IPS-18a (cell line): ENCODE results near the gene PKIG.
"Not testable (repeated sequence)": the region's sequence is repeated elsewhere in the genome, so short reads cannot be mapped to it uniquely, and the experiment has no call there.

ENCODE experiments used
- H3K27ac ChIP-seq: one replicate; pipeline ENCODE4 v1.5.1; 2013; ENCODE audit warnings: low read length
- H3K27me3 ChIP-seq: one replicate; pipeline ENCODE4 v1.6.1; 2013; ENCODE audit warnings: mild to moderate bottlenecking, low read length; ENCODE audit not compliant: control insufficient read depth, insufficient read depth
- H3K36me3 ChIP-seq: one replicate; pipeline ENCODE4 v1.6.1; 2013; ENCODE audit warnings: low read depth, low read length; ENCODE audit not compliant: control insufficient read depth
- H3K4me1 ChIP-seq: one replicate; pipeline ENCODE4 v1.6.1; 2013; ENCODE audit warnings: low read depth, low read length; ENCODE audit not compliant: control insufficient read depth
- H3K4me3 ChIP-seq: one replicate; pipeline ENCODE4 v1.5.1; 2013; ENCODE audit warnings: low read length
- H3K9ac ChIP-seq: one replicate; pipeline ENCODE4 v1.6.1; 2013; ENCODE audit warnings: mild to moderate bottlenecking, low read length, moderate library complexity
- H3K9me3 ChIP-seq: one replicate; pipeline ENCODE4 v1.6.1; 2013; ENCODE audit warnings: low read depth, low read length; ENCODE audit not compliant: control insufficient read depth

PKIG gene

DNA sequence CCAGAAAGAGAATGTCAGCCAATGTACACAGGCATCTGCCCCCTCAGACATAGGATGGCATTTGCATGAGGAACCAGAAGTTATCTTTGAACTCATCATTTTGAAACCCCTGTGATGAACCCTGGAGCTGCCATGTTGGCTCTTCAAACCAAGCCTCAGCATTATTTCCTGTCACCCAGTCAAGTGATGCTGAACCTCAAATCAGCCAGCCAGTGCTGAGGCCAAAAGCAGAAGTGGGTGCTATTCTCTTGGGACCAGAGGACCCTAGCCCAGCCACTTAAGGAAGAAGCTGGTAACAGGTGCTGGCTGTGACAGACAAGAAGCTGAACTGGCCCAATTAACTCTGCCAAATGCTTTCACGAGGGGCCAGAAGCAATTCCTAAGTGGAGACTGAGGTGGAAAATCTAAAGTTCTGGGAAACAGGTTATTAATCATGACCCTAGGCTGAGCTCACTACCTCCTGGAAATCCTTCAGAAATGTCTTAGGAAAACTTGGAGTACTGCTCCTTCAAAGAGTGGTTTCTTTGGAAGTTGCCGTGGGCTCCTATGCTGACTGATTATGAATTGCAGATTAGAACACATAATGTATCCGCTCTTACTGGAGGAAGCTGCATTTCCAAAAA lies 4.0 kb downstream of the PKIG start:
- Histone ChIP-seq H3K9ac (no peak overlapping the region), H3K4me3 (no peak overlapping the region), H3K27ac (no peak overlapping the region), H3K9me3 (no peaks in the 10 kb centered on the region), H3K36me3 (no peaks in the 10 kb centered on the region), H3K27me3 (no peaks in the 10 kb centered on the region), H3K4me1 (peaks cover 28% of the 10 kb centered on the region)

DNA sequence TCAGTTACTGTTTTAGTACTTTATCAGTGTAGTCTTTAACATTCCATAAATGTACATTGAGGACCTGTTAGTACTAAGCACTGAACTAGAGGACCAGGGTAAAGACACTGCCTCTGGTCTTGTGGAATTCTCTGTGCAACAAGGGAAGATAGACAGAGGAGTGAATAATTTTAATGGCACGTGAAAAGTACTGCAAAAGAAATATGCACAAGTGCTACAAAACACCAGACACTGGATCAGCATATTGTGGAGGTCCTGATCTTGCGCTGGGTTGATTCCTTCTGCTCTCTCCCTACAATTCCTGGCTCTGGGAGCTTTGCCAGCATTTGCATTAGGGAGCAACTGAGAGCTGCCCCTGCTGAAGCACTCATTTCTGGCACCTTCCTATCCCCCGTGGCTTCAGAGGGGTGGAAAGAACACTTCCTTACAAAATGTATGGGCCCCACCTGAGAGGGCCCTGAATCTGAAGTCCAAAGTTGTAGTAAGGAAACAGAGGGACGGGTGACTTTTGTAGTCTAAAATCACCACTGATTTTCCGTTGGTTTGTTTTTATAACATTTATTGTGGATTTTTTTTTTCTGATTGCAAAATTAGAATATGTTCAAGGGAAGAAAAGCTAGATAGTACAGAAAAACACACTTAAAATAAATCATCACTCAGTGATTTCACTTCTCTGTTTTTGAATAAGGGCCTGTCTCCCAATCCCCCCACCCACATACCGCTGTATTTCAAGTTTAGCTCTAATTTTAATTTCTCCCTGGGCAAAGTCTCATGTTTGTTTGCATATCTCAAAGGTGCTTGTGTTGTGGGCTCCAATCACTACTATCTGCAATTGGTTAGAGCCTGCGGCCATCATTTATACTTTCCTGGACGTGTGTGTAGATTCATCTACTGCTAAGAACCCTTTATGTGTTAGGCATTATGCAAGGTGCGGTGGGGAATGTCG lies 4.9 kb downstream of the PKIG start:
- H3K27ac ChIP-seq: no peak overlapping the region
- H3K36me3 ChIP-seq: no peaks in the 10 kb centered on the region
- H3K9ac ChIP-seq: no peak overlapping the region
- no peak overlapping the region for H3K4me3 ChIP-seq
- peaks cover 22% of the 10 kb centered on the region for H3K4me1 ChIP-seq
- H3K9me3 ChIP-seq: no peaks in the 10 kb centered on the region
- no peaks in the 10 kb centered on the region for H3K27me3 ChIP-seq

DNA sequence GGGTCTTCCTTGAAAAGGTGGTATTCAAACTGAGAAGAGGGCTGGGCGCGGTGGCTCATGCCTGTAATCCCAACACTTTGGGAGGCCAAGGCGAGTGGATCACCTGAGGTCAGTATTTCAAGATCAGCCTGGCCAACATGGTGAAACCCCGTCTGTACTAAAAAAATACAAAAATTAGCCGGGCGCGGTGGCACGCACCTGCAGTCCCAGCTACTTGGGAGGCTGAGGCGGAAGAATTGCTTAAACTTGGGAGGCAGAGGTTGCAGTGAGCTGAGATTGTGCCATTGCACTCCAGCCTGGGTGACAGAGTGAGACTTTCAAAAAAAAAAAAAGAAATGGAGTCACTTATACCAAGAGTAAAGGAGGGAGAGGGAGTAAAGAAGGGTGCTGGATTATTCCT lies 5.9 kb downstream of the PKIG start:
- H3K9ac ChIP-seq, H3K27me3 ChIP-seq, H3K27ac ChIP-seq, H3K36me3 ChIP-seq, H3K4me3 ChIP-seq, H3K9me3 ChIP-seq: not testable (repeated sequence)
- peaks cover 19% of the 10 kb centered on the region for H3K4me1 ChIP-seq

DNA sequence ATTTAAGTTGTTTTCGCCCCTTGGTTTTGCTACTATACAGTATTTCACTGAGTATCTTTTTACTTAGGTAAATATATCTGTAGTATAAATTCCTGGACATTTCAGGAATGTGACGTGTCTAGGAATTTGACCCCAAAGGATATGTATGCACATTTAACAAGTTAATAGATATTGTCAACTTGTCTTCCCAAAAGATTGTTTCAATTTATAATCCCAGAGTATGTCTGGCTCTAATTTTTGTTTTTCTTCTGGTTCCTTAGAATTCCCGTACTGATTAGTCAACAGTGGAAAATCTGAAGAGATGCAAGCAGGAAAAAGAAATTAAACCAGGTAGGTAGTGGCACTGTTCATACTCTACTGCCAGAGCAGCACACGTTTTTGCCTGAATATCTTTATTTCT lies 7.2 kb downstream of the PKIG start:
- Histone ChIP-seq H3K27me3 (no peaks in the 10 kb centered on the region), H3K9me3 (no peaks in the 10 kb centered on the region), H3K9ac (no peak overlapping the region), H3K4me1 (peaks cover 19% of the 10 kb centered on the region), H3K36me3 (no peaks in the 10 kb centered on the region), H3K4me3 (no peak overlapping the region), H3K27ac (no peak overlapping the region)

DNA sequence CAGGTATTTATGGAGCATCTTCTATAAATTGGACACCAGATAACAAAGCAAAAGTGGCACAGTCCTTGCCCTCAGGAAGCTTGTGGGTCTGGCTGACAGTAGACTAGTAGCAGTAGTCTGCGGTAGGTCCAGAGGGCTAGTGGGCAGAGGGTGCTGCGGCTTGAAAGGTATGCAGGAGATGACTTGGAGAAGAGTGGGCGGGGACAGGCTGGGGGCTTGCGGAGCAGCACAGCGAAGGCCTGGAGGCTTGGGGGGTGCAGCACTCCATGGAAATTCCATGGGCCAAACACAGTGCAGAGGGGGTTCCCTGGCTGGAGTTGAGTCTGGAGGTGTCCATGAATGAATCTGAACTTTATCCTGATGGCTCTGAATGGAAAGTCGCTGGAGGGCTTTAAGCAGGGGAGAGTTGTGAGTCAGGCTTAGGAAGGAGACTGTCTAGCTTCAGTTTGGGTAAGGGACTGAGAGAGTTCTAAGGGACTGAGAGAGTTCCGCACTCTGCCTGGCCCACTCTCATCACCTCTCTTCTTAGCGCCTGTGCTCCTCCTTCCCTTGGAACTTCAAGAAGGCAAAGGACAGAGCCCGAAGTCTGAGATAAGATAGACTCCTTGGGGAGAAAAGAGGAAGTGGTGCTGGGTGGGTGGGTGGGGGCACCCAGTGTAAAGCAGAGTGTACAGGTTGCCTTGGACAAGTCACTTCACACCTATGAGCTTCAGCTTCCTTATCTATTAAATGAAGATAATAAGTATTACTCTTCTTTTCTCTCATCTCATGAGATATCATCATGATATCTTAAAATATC lies 8.8 kb downstream of the PKIG start:
- Histone ChIP-seq H3K4me3 (no peak overlapping the region), H3K4me1 (peaks cover 8% of the 10 kb centered on the region), H3K27me3 (no peaks in the 10 kb centered on the region), H3K27ac (no peak overlapping the region), H3K9me3 (no peaks in the 10 kb centered on the region), H3K36me3 (no peaks in the 10 kb centered on the region), H3K9ac (no peak overlapping the region)

DNA sequence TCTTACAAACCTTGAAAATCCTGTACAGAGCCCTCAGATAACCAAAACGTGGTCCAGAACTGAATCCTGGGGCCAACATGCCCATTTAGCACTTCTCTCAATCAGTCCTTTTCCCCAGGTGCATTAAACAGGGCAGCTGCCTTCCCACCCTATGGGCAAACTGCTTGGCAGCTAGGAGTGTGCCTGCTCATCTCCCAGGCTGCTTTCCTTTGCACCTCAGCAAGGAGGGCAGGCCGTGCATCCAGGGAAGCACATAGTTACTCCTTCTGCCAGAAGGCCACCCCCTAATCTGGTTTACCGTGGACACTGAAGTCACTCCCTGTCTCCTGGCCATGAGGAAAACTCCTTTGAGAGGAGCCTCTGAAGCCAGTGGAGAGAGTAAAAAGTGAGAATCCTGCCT lies 10.0 kb downstream of the PKIG start:
- Histone ChIP-seq H3K36me3 (no peaks in the 10 kb centered on the region), H3K4me1 (peaks cover 19% of the 10 kb centered on the region), H3K27me3 (no peaks in the 10 kb centered on the region), H3K9me3 (no peaks in the 10 kb centered on the region), H3K27ac (no peak overlapping the region), H3K4me3 (no peak overlapping the region), H3K9ac (no peak overlapping the region)

DNA sequence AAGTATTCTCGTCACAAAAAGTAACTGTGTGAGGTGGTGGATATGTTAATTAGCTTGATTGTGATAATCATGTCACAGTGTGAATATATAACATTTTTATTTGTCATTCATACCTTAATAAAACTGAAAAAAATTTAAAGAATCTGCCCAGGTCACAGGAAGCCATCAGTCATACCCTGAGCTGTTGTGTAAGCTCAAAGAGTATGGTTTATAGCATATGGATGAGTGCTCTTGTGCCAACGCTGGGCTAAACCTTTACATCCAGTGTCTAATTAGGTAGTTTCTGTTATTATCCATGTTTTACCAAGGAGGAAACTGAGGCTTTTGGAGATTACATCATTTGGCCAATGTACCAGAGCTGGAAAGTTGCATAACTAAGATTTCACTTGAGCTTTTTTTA lies 11.4 kb downstream of the PKIG start:
- Histone ChIP-seq H3K9ac (no peak overlapping the region), H3K9me3 (no peaks in the 10 kb centered on the region), H3K4me1 (peaks cover 32% of the 10 kb centered on the region), H3K4me3 (no peak overlapping the region), H3K27me3 (no peaks in the 10 kb centered on the region), H3K36me3 (no peaks in the 10 kb centered on the region), H3K27ac (no peak overlapping the region)

DNA sequence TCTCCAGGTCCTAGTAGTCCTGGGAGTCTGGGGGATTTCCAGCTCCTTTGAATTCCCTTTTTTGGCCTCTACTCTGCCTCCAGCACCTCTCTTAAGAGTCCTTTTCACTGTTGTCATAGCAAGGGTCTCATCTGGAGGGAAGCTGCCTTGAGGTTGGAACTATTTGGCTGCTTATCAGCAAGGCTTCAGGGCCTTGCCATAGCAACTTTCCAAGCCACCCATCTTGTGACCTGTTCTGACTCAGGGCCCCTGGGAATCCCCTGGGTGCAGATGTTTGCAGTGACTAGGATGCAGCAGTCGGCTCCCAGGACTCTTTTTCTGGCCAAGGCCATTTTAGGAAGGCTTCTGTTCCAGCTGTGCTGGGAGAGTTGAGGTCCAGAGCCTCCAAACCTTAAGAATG lies 12.4 kb downstream of the PKIG start:
- H3K9ac ChIP-seq: no peak overlapping the region
- no peaks in the 10 kb centered on the region for H3K36me3 ChIP-seq
- no peak overlapping the region for H3K27ac ChIP-seq
- H3K4me3 ChIP-seq: no peak overlapping the region
- no peaks in the 10 kb centered on the region for H3K9me3 ChIP-seq
- no peaks in the 10 kb centered on the region for H3K27me3 ChIP-seq
- peaks cover 32% of the 10 kb centered on the region for H3K4me1 ChIP-seq

DNA sequence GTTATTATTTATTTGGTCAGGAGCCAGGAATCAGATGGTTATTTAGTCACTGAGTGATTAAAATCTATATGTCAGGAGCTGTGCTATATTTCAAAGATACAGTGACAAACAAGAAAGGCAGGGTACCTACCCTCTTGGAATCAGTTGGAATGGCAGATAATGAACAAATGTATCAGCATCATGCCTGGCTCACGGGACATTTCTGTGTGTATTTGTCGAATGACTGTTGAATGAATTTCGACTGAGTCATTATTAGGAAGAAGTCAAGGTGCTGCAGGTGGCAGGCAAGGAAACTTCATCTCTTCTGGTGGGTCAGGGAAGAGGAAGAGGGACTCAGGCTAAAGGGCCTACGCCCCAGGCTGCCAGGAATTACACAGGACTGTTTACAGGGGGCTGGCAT lies 13.6 kb downstream of the PKIG start:
- Histone ChIP-seq H3K9ac (no peak overlapping the region), H3K4me3 (no peak overlapping the region), H3K9me3 (no peaks in the 10 kb centered on the region), H3K4me1 (peaks cover 26% of the 10 kb centered on the region), H3K36me3 (no peaks in the 10 kb centered on the region), H3K27me3 (no peaks in the 10 kb centered on the region), H3K27ac (no peak overlapping the region)

DNA sequence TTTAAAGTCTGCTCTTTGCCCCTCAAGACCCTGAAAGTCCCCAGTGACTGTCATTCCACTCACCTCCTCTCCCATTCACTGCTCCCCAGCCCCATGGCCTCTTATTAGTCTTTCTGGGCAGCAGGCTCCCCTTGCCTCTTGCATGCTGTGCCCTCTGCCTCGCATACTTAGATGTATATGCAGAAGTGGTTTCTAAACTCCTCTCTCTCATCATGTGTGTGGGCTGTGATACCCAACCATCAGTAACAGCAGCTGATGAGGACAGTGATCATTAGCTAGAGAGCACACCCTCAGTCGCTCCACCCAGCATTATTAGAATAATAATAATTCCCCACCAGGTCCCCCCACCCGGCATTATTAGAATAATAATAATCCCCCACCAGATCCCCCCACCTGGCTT lies 14.5 kb downstream of the PKIG start:
- no peaks in the 10 kb centered on the region for H3K9me3 ChIP-seq
- H3K9ac ChIP-seq: no peak overlapping the region
- no peak overlapping the region for H3K27ac ChIP-seq
- H3K4me3 ChIP-seq: no peak overlapping the region
- H3K36me3 ChIP-seq: no peaks in the 10 kb centered on the region
- H3K27me3 ChIP-seq: no peaks in the 10 kb centered on the region
- H3K4me1 ChIP-seq: peaks cover 26% of the 10 kb centered on the region

DNA sequence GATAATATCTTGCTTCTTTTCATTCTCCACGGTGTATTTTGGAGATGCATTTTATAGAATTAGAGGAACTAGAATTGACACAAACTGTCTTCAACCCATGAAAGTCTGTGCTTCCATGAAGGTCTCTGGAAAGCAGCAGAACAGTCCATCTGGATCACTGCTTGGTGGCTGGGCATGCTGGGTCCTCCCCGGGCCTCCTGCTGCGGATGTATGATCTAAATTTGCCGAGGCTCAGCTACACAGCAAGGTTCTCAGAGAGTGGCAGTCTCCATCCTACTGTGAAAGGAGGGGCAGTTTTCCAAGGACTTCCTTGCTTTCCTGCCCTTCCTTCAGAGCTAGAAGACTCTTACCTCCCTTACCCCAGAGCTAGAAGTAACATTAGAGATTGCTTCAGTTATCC lies 15.1 kb downstream of the PKIG start:
- Histone ChIP-seq H3K36me3 (no peaks in the 10 kb centered on the region), H3K27ac (no peak overlapping the region), H3K27me3 (no peaks in the 10 kb centered on the region), H3K4me3 (no peak overlapping the region), H3K9me3 (no peaks in the 10 kb centered on the region), H3K9ac (no peak overlapping the region), H3K4me1 (peaks cover 26% of the 10 kb centered on the region)
